OCI-LY3 (cell line): ENCODE results near the gene YPEL4.

Experiments used
- H2AFZ ChIP-seq: fragments of 200-600, 300-600 bp; shearing (Covaris generic); 2 replicates; pipeline ENCODE4 v1.6.0; 2014; ENCODE audit warnings: antibody characterized with exemption, low read depth, low read length
- H3K27ac ChIP-seq: fragments of 200-600, 300-600 bp; sonication (generic); 2 replicates; pipeline ENCODE4 v1.5.1; 2014; ENCODE audit warnings: mild to moderate bottlenecking, low read length, moderate library complexity, mixed read lengths
- H3K27me3 ChIP-seq: fragments of 200-600, 300-600 bp; sonication (generic); 2 replicates; pipeline ENCODE4 v1.6.1; 2014; ENCODE audit warnings: low read depth, low read length, mixed read lengths
- H3K36me3 ChIP-seq: fragments of 200-600, 300-600 bp; sonication (generic); replicated peaks from 2 replicates; pipeline ENCODE3; 2014; ENCODE audit warnings: low read depth, low read length, mixed read lengths
- H3K4me1 ChIP-seq: fragments of 300-600, 200-600 bp; sonication (generic); 2 replicates; pipeline ENCODE4 v1.6.1; 2014; ENCODE audit warnings: low read length, mixed read lengths
- H3K4me2 ChIP-seq: fragments of 200-600, 300-600 bp; sonication (generic); 2 replicates; pipeline ENCODE4 v1.6.1; 2014; ENCODE audit warnings: low read length, mixed read lengths
- H3K4me3 ChIP-seq: fragments of 300-600, 200-600 bp; sonication (generic); 2 replicates; pipeline ENCODE4 v1.5.1; 2014; ENCODE audit warnings: antibody characterized with exemption, mild to moderate bottlenecking, low read length, moderate library complexity
- H3K79me2 ChIP-seq: fragments of 300-600, 200-600 bp; shearing (Covaris generic); 2 replicates; pipeline ENCODE4 v1.6.1; 2014; ENCODE audit warnings: mild to moderate bottlenecking, low read length, mixed read lengths
- H3K9ac ChIP-seq: fragments of 300-600, 200-600 bp; shearing (Covaris generic); 2 replicates; pipeline ENCODE4 v1.6.0; 2014; ENCODE audit warnings: mild to moderate bottlenecking, low read length, moderate library complexity
- H3K9me3 ChIP-seq: fragments of 200-600, 300-600 bp; shearing (Covaris generic); 2 replicates; pipeline ENCODE4 v1.6.1; 2014; ENCODE audit warnings: low read length, mixed read lengths; ENCODE audit not compliant: insufficient read depth
- H4K20me1 ChIP-seq: fragments of 200-600, 300-600 bp; sonication (generic); 2 replicates; pipeline ENCODE4 v1.6.1; 2016; ENCODE audit warnings: low read length, mixed read lengths; ENCODE audit not compliant: insufficient read depth
- CTCF ChIP-seq: fragments of 200-600, 300-600 bp; sonication (generic); IDR thresholded peaks from 2 replicates; pipeline ENCODE4 v1.5.1; 2014; ENCODE audit warnings: antibody characterized with exemption, low read length, low read depth
- EZH2phosphoT487 ChIP-seq: fragments of 200-600 bp; shearing (Covaris generic); IDR thresholded peaks from 2 replicates; pipeline ENCODE4 v1.6.1; 2018; ENCODE audit warnings: antibody characterized with exemption, mixed run types, low read depth

YPEL4 gene

GRCh38 chr11:57647372-57647771 lies 2.3 kb downstream of the YPEL4 start:
- peaks cover 35% of the 10 kb centered on the region for H3K27me3 ChIP-seq

GRCh38 chr11:57646799-57647303 lies 2.9 kb downstream of the YPEL4 start:
- Histone ChIP-seq H3K4me2 (no peak overlapping the region), H3K36me3 (no peaks in the 10 kb centered on the region), H3K9ac (no peak overlapping the region), H3K27ac (no peak overlapping the region), H4K20me1 (no peaks in the 10 kb centered on the region), H3K27me3 (peaks cover 35% of the 10 kb centered on the region), H3K9me3 (no peaks in the 10 kb centered on the region), H3K4me1 (peaks cover 34% of the 10 kb centered on the region), H3K4me3 (no peak overlapping the region), H2AFZ (no peak overlapping the region), H3K79me2 (no peaks in the 10 kb centered on the region)
- TF ChIP-seq CTCF (no peak), EZH2phosphoT487 (no peak)

More at GRCh38 chr11:57647372-57647771, 2.3 kb downstream of the YPEL4 start:
- Histone ChIP-seq H3K4me1 (peaks cover 34% of the 10 kb centered on the region), H2AFZ (no peak overlapping the region), H3K27ac (no peak overlapping the region), H3K9ac (no peak overlapping the region), H3K4me2 (no peak overlapping the region), H4K20me1 (no peaks in the 10 kb centered on the region), H3K4me3 (no peak overlapping the region), H3K9me3 (no peaks in the 10 kb centered on the region), H3K79me2 (no peaks in the 10 kb centered on the region), H3K36me3 (no peaks in the 10 kb centered on the region)
- TF ChIP-seq CTCF: no peak
- TF ChIP-seq EZH2phosphoT487: no peak

- Histone ChIP-seq H4K20me1 (no peaks in the 10 kb centered on the region), H3K79me2 (no peaks in the 10 kb centered on the region), H2AFZ (no peak overlapping the region), H3K36me3 (no peaks in the 10 kb centered on the region), H3K9ac (no peak overlapping the region), H3K9me3 (no peaks in the 10 kb centered on the region), H3K4me2 (no peak overlapping the region), H3K27ac (no peak overlapping the region), H3K4me3 (no peak overlapping the region), H3K27me3 (peaks cover 35% of the 10 kb centered on the region), H3K4me1 (peaks cover 35% of the 10 kb centered on the region)
- TF ChIP-seq CTCF (no peak), EZH2phosphoT487 (no peak)
These were observed 3.4 kb downstream of the YPEL4 start for GRCh38 chr11:57646194-57646798.

GRCh38 chr11:57645689-57646085 lies 4.0 kb downstream of the YPEL4 start:
- no peaks in the 10 kb centered on the region for H3K79me2 ChIP-seq
- H3K9me3 ChIP-seq: no peaks in the 10 kb centered on the region
- no peak overlapping the region for H3K27ac ChIP-seq
- no peaks in the 10 kb centered on the region for H4K20me1 ChIP-seq
- H3K9ac ChIP-seq: no peak overlapping the region
- H3K27me3 ChIP-seq: peaks cover 35% of the 10 kb centered on the region
- no peak overlapping the region for H3K4me2 ChIP-seq
- no peak overlapping the region for H2AFZ ChIP-seq
- H3K4me1 ChIP-seq: peaks cover 41% of the 10 kb centered on the region
- no peak overlapping the region for H3K4me3 ChIP-seq
- no peaks in the 10 kb centered on the region for H3K36me3 ChIP-seq
- TF ChIP-seq EZH2phosphoT487 (no peak), CTCF (no peak)
